ENCODE measurements around the gene RINL.

The RINL gene

GRCh38 chr19:38849147-38849859, 28.8 kb downstream of the RINL start:
- DNase-seq (ENCODE audit: low spot score): peak; percentile 99

GRCh38 chr19:38848299-38849146, 29.6 kb downstream of the RINL start:
- DNase-seq (ENCODE audit: low spot score): no peak

GRCh38 chr19:38846097-38846496, 32.0 kb downstream of the RINL start:
- no peak for DNase-seq (ENCODE audit: low spot score)

DNA sequence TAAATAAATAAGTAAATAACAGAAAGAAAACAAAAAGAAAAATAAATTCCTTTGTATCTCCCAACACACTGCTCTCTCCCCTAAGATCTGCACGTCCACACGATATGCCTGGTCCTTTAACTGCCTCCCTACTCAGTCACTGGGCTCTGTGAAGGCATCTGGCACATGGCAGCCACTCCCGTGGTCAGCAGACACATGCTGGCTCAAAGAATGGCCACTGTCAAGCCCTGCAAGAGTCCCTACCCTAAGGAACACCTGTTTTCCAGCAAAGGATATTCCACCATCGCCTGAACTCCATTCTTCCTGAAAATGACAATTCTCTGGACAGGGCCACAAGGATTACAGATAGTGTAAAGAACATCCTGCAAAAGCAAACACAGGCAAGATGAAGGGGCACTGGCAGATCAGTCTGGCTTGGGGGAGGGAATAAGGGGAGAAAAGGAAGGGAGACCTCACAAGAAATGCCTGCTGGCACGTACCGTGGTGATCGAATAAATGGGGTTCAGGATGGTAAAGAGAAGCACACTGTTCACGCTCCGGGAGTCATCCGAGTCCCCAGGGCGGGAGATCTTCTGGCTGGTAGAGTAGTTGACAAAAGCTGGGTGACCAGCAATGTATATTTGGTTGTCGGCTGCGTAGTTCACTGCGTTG, 32.6 kb downstream of the RINL start:
- no peak for DNase-seq (ENCODE audit: low spot score)

- no peak for DNase-seq (ENCODE audit: low spot score)
These were observed 33.9 kb downstream of the RINL start for GRCh38 chr19:38844093-38844686.

DNA sequence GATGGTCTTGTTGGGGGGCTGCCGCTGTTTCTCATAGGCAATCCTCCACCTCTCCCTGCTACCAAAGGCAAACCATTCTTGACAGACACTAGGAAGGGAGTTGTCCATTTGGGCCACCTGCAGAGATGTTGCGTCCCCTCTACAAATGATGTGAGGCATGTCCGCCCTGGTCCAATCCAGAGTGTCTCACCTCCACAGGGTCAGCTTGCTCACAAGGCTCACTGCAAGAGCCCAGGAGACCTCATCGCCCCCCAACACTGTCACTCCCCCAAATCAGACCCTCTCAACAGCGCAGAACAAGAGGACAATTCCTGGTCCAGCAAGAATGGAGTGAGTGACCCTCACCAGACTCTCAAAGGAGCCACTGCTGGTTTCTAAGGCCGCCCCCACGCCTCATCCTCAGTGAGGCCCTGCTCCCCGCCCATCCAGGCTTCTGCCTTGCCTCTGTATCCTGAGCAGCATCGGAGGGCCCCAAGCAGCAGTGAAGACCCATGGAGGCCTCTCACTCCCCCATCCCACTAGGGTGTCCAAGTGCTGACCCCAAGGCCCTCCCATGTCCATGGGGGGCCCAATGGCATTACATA, 34.8 kb downstream of the RINL start:
- DNase-seq (ENCODE audit: low spot score): no peak

- DNase-seq (ENCODE audit: low spot score): no peak
These were observed 35.5 kb downstream of the RINL start for GRCh38 chr19:38842439-38843174.

DNA sequence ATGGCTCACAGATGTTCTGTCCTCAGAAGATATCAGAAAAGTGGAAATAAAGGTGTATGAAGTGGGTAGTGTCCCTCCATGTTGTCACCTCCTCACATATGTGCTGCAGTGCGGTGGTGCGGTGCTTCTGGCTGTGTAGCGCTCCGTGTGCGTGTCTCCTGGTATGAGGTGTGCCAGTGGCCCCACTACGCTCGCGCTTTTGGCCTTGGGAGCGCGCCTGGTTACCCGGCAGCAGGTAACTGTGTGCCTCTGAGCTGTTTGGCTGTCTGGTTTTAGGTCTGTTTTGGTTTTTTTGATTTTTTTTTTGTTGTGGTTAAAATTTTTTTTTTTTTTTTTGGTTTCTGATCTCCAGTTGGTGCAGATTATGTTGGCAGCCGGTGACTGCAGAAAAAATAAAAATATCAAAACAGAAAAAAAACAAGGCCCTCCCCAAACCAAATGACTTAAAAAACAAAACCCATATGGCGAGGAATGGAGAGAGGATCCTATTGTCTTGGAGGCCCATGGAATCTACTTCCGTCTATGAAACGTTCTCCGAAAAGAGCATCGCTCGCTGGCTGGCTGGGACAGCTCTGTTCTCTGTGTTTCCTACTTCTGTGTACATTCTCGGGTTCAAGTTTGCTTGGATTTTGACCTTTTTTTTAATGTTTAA, 36.2 kb downstream of the RINL start:
- DNase-seq (ENCODE audit: low spot score): no peak

GRCh38 chr19:38841180-38841766, 36.8 kb downstream of the RINL start:
- DNase-seq (ENCODE audit: low spot score): no peak

DNA sequence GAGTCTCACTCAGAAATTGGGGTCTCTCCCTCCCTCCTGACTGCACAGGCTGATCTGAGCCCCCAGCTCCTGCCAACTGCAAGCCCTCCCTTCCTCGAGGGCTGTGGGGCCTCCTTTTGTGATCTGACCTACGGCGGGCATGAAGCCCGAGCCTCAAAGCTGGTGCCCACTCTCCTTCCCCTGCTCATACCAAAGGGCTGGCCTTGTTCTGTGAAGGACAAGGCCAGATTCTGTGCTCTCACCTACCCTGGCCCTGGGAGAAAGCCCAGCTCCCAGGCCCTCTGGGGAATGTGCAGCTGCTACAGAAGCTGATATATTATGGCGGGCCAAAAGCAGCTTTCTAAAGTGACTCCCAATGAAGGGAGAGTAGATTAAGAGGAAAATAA, 37.5 kb downstream of the RINL start:
- DNase-seq (ENCODE audit: low spot score): no peak

- no peak for DNase-seq (ENCODE audit: low spot score)
These were observed 38.1 kb downstream of the RINL start for GRCh38 chr19:38839816-38840582.

GRCh38 chr19:38838986-38839761, 38.9 kb downstream of the RINL start:
- no peak for DNase-seq (ENCODE audit: low spot score)

DNA sequence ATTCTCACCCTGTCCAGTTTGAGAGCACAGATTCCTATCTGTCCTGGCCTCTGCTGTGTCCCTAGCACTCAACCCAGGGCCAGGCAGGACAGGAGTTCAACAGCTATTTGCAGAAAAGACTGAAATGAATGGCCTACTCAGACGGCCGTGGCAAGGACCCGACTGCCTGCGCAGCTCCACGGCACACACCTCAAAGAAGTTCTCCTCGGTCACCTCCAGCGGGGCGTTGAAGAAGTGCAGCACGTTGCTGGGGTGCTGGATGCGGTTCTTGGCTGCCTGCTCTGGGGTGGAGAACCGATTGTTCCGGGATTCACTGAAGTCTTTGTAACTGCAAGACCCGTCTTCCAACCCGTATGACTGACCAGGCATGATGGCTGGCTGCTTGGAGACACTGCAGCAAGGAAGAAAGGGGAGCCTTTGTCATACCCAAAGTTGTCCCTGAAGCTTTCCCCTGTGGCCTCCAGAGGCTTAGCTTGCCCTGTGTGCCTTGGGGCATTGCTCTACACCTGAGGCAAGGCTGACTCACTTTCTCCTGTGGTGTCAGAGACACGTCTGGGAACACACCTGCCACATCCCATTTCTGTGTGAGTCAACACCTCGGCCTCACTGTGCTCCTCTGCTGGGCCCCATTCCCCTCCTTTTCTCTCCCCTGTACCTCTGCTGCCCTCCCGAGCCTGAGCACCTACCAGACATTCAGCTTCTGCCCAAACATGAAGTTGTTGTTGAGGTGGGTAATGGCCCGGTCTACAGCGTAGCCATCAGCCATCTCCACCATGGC, 39.7 kb downstream of the RINL start:
- DNase-seq (ENCODE audit: low spot score): no peak

GRCh38 chr19:38837656-38838121, 40.4 kb downstream of the RINL start:
- DNase-seq (ENCODE audit: low spot score): no peak

- no peak for DNase-seq (ENCODE audit: low spot score)
These were observed 41.0 kb downstream of the RINL start for GRCh38 chr19:38836983-38837626.

DNA sequence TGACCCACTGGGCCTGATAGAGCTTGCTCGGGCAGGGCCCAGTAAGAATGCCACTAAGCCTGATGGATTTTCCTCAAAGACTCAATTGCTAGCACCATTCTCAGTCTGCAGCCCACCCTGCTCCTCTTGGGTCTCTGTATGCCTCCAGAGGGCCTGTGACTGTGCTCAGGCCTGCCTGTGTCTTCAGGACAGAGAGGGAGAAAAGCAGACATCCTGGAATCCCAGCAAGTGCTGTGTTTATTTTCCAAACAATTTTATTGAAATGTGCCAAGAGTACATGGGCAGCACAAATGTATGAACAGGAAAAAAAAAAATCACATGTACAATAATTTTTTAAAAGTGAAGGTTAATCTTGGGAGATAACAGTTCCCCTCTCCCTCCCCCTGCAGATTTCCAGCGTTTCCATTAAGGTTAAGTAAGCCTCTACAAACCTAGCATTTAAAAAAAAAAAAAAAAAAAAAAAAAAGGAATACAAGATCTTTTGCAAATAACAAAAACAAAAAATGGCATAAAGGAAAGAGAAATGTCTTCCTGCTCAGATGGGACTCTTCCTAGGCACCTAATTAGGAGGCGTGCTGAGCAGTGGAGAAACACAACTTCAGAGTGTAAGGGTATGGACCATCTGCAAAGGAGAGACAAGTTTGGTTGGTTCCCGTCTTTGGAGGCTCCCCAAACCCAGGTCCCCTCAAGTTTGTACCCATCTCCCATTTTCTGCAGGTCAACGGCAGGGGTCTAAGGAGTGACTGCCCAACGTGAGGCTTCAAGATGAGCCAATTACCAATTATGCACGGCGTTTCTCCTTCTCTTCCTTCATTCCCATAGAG, 41.7 kb downstream of the RINL start:
- DNase-seq (ENCODE audit: low spot score): no peak

DNA sequence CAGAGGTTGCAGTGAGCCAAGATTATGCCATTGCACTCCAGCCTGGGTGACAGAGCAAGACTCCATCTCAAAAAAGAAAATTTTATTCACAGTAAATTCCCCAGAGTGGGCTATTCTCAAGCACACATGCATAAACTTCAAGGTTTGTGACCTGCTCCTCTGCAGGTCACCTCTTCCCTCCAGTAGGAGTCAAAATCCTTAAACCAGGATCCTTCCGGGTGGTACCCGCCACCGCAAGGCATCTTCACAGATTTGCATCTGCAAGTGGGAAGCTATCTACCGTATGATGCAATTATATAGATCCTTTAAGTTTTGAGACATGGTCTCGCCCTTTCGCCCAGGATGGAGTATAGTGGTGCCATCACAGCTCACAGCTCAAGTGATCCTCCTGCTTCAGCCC, 43.5 kb downstream of the RINL start:
- DNase-seq (ENCODE audit: low spot score): no peak

All from iPS-NIHi11 (cell line).